ENCODE measurements around the gene CFDP1.
"Not testable (repeated sequence)": the region's sequence is repeated elsewhere in the genome, so short reads cannot be mapped to it uniquely, and the experiment has no call there.

Gene CFDP1

GRCh38 chr16:75271441-75272096, 161.7 kb downstream of the CFDP1 start:
- H3K27ac ChIP-seq (ENCODE audit: low read depth, low read length) = no peak overlapping the region

GRCh38 chr16:75269358-75269757, 163.9 kb downstream of the CFDP1 start:
- not testable (repeated sequence) for H3K36me3 ChIP-seq (ENCODE audit: control insufficient read depth, insufficient read depth, low read length); H3K9ac ChIP-seq (ENCODE audit: low read length); H3K27ac ChIP-seq (ENCODE audit: low read depth, low read length); H3K9me3 ChIP-seq (ENCODE audit: control insufficient read depth, insufficient read depth, low read depth, low read length); H3K4me3 ChIP-seq (ENCODE audit: low read depth, low read length); H3K27me3 ChIP-seq (ENCODE audit: control insufficient read depth, insufficient read depth, low read length)
- H3K4me1 ChIP-seq (ENCODE audit: control insufficient read depth, insufficient read depth, low read length) = peaks cover 32% of the 10 kb centered on the region

More at GRCh38 chr16:75271441-75272096, 161.7 kb downstream of the CFDP1 start:
- Histone ChIP-seq H3K4me3 (ENCODE audit: low read depth, low read length) (no peak overlapping the region), H3K9ac (ENCODE audit: low read length) (no peak overlapping the region), H3K27me3 (ENCODE audit: control insufficient read depth, insufficient read depth, low read length) (no peaks in the 10 kb centered on the region), H3K4me1 (ENCODE audit: control insufficient read depth, insufficient read depth, low read length) (peaks cover 23% of the 10 kb centered on the region), H3K36me3 (ENCODE audit: control insufficient read depth, insufficient read depth, low read length) (no peaks in the 10 kb centered on the region), H3K9me3 (ENCODE audit: control insufficient read depth, insufficient read depth, low read depth, low read length) (no peaks in the 10 kb centered on the region)

- Histone ChIP-seq H3K9me3 (ENCODE audit: control insufficient read depth, insufficient read depth, low read depth, low read length) (no peaks in the 10 kb centered on the region), H3K4me3 (ENCODE audit: low read depth, low read length) (no peak overlapping the region), H3K9ac (ENCODE audit: low read length) (no peak overlapping the region), H3K27me3 (ENCODE audit: control insufficient read depth, insufficient read depth, low read length) (no peaks in the 10 kb centered on the region), H3K36me3 (ENCODE audit: control insufficient read depth, insufficient read depth, low read length) (peaks cover 14% of the 10 kb centered on the region), H3K27ac (ENCODE audit: low read depth, low read length) (no peak overlapping the region), H3K4me1 (ENCODE audit: control insufficient read depth, insufficient read depth, low read length) (peaks cover 41% of the 10 kb centered on the region)
Observed at GRCh38 chr16:75267631-75268264, 165.6 kb downstream of the CFDP1 start.

- Histone ChIP-seq H3K9me3 (ENCODE audit: control insufficient read depth, insufficient read depth, low read depth, low read length) (no peaks in the 10 kb centered on the region), H3K9ac (ENCODE audit: low read length) (no peak overlapping the region), H3K4me1 (ENCODE audit: control insufficient read depth, insufficient read depth, low read length) (peaks cover 47% of the 10 kb centered on the region), H3K27me3 (ENCODE audit: control insufficient read depth, insufficient read depth, low read length) (no peaks in the 10 kb centered on the region), H3K27ac (ENCODE audit: low read depth, low read length) (no peak overlapping the region), H3K4me3 (ENCODE audit: low read depth, low read length) (no peak overlapping the region), H3K36me3 (ENCODE audit: control insufficient read depth, insufficient read depth, low read length) (peaks cover 21% of the 10 kb centered on the region)
Observed at GRCh38 chr16:75266738-75267630, 166.3 kb downstream of the CFDP1 start.

GRCh38 chr16:75265911-75266701, 167.2 kb downstream of the CFDP1 start:
- peak overlapping the region; percentile 89 for H3K4me3 ChIP-seq (ENCODE audit: low read depth, low read length)
- peak overlapping the region; percentile 91 for H3K27ac ChIP-seq (ENCODE audit: low read depth, low read length)
- peaks cover 22% of the 10 kb centered on the region for H3K36me3 ChIP-seq (ENCODE audit: control insufficient read depth, insufficient read depth, low read length)
- H3K27me3 ChIP-seq (ENCODE audit: control insufficient read depth, insufficient read depth, low read length) = no peaks in the 10 kb centered on the region
- no peaks in the 10 kb centered on the region for H3K9me3 ChIP-seq (ENCODE audit: control insufficient read depth, insufficient read depth, low read depth, low read length)
- peaks cover 52% of the 10 kb centered on the region for H3K4me1 ChIP-seq (ENCODE audit: control insufficient read depth, insufficient read depth, low read length)
- H3K9ac ChIP-seq (ENCODE audit: low read length) = peak overlapping the region; percentile 90

- Histone ChIP-seq H3K9ac (ENCODE audit: low read length) (peak overlapping the region; percentile 90), H3K4me3 (ENCODE audit: low read depth, low read length) (peak overlapping the region; percentile 89), H3K36me3 (ENCODE audit: control insufficient read depth, insufficient read depth, low read length) (peaks cover 22% of the 10 kb centered on the region), H3K27ac (ENCODE audit: low read depth, low read length) (peak overlapping the region; percentile 90), H3K9me3 (ENCODE audit: control insufficient read depth, insufficient read depth, low read depth, low read length) (no peaks in the 10 kb centered on the region), H3K4me1 (ENCODE audit: control insufficient read depth, insufficient read depth, low read length) (peaks cover 55% of the 10 kb centered on the region), H3K27me3 (ENCODE audit: control insufficient read depth, insufficient read depth, low read length) (no peaks in the 10 kb centered on the region)
Observed at GRCh38 chr16:75264999-75265910, 168.0 kb downstream of the CFDP1 start.

GRCh38 chr16:75264457-75264998, 168.8 kb downstream of the CFDP1 start:
- peak overlapping the region; percentile 90; the same call in 1 of the 2 replicates for H3K27ac ChIP-seq (ENCODE audit: low read depth, low read length)
- H3K4me3 ChIP-seq (ENCODE audit: low read depth, low read length) = peak overlapping the region; percentile 89
- H3K4me1 ChIP-seq (ENCODE audit: control insufficient read depth, insufficient read depth, low read length) = peaks cover 55% of the 10 kb centered on the region
- peaks cover 22% of the 10 kb centered on the region for H3K36me3 ChIP-seq (ENCODE audit: control insufficient read depth, insufficient read depth, low read length)
- no peaks in the 10 kb centered on the region for H3K9me3 ChIP-seq (ENCODE audit: control insufficient read depth, insufficient read depth, low read depth, low read length)
- peak overlapping the region; percentile 90 for H3K9ac ChIP-seq (ENCODE audit: low read length)
- no peaks in the 10 kb centered on the region for H3K27me3 ChIP-seq (ENCODE audit: control insufficient read depth, insufficient read depth, low read length)

GRCh38 chr16:75263963-75264445, 169.3 kb downstream of the CFDP1 start:
- Histone ChIP-seq H3K4me1 (ENCODE audit: control insufficient read depth, insufficient read depth, low read length) (peaks cover 55% of the 10 kb centered on the region), H3K27ac (ENCODE audit: low read depth, low read length) (no peak overlapping the region)

GRCh38 chr16:75263291-75263962, 169.9 kb downstream of the CFDP1 start:
- Histone ChIP-seq H3K36me3 (ENCODE audit: control insufficient read depth, insufficient read depth, low read length) (peaks cover 22% of the 10 kb centered on the region), H3K4me3 (ENCODE audit: low read depth, low read length) (no peak overlapping the region; the same call in 1 of the 2 replicates), H3K27me3 (ENCODE audit: control insufficient read depth, insufficient read depth, low read length) (no peaks in the 10 kb centered on the region), H3K9me3 (ENCODE audit: control insufficient read depth, insufficient read depth, low read depth, low read length) (no peaks in the 10 kb centered on the region), H3K9ac (ENCODE audit: low read length) (no peak overlapping the region), H3K27ac (ENCODE audit: low read depth, low read length) (no peak overlapping the region), H3K4me1 (ENCODE audit: control insufficient read depth, insufficient read depth, low read length) (peaks cover 61% of the 10 kb centered on the region)

More at GRCh38 chr16:75263963-75264445, 169.3 kb downstream of the CFDP1 start:
- H3K9ac ChIP-seq (ENCODE audit: low read length) = no peak overlapping the region
- H3K36me3 ChIP-seq (ENCODE audit: control insufficient read depth, insufficient read depth, low read length) = peaks cover 22% of the 10 kb centered on the region
- H3K4me3 ChIP-seq (ENCODE audit: low read depth, low read length) = peak overlapping the region; percentile 89
- H3K27me3 ChIP-seq (ENCODE audit: control insufficient read depth, insufficient read depth, low read length) = no peaks in the 10 kb centered on the region
- no peaks in the 10 kb centered on the region for H3K9me3 ChIP-seq (ENCODE audit: control insufficient read depth, insufficient read depth, low read depth, low read length)
